D341Med (cell line): ENCODE measurements around the gene CLDN4.
"Not testable (repeated sequence)": the region's sequence is repeated elsewhere in the genome, so short reads cannot be mapped to it uniquely, and the experiment has no call there.

Source experiments
- DNase-seq: peaks from one replicate; pipeline ENCODE4 v3.0.0; 2012; ENCODE audit warnings: low spot score

CLDN4 gene

GRCh38 chr7:73823873-73824592 lies 6.8 kb upstream of the CLDN4 start:
- no peak for DNase-seq

- DNase-seq, result no peak
These were observed 5.8 kb upstream of the CLDN4 start for GRCh38 chr7:73824986-73825385.

- DNase-seq, result no peak
These were observed 3.2 kb upstream of the CLDN4 start for GRCh38 chr7:73827567-73828106.

- DNase-seq, result no peak
These were observed 2.5 kb upstream of the CLDN4 start for GRCh38 chr7:73828107-73828803.

GRCh38 chr7:73828972-73829371 lies 1.8 kb upstream of the CLDN4 start:
- no peak for DNase-seq

GRCh38 chr7:73829505-73829904 lies 1.3 kb upstream of the CLDN4 start:
- no peak for DNase-seq

- DNase-seq, result no peak
These were observed 695 bp upstream of the CLDN4 start for GRCh38 chr7:73829921-73830680.

GRCh38 chr7:73831584-73831833 lies 713 bp downstream of the CLDN4 start:
- no peak for DNase-seq

GRCh38 chr7:73831834-73832651 lies 1.2 kb downstream of the CLDN4 start:
- no peak for DNase-seq

- DNase-seq, result no peak
These were observed 2.0 kb downstream of the CLDN4 start for GRCh38 chr7:73832806-73833205.

- no peak for DNase-seq
These were observed 2.6 kb downstream of the CLDN4 start for GRCh38 chr7:73833251-73833919.

- DNase-seq, result no peak
These were observed 3.9 kb downstream of the CLDN4 start for GRCh38 chr7:73834626-73835191.

- DNase-seq, result not testable (repeated sequence)
These were observed 6.4 kb downstream of the CLDN4 start for GRCh38 chr7:73837167-73837566.

GRCh38 chr7:73838642-73839041 lies 7.8 kb downstream of the CLDN4 start:
- no peak for DNase-seq

GRCh38 chr7:73839290-73839689 lies 8.5 kb downstream of the CLDN4 start:
- DNase-seq, result no peak

- no peak for DNase-seq
These were observed 9.2 kb downstream of the CLDN4 start for GRCh38 chr7:73839743-73840714.

GRCh38 chr7:73840715-73841379 lies 10.1 kb downstream of the CLDN4 start:
- DNase-seq, result no peak

- no peak for DNase-seq
These were observed 10.9 kb downstream of the CLDN4 start for GRCh38 chr7:73841689-73842066.
